GM19467 (cell line): ENCODE data around the gene ING4.

Experiments used
- ATAC-seq: cut with Tn5 transposase; IDR thresholded peaks from one replicate; pipeline ENCODE4 v1.9.1; 2021; ENCODE audit warnings: mild to moderate bottlenecking, moderate library complexity; ENCODE audit not compliant: unreplicated experiment

ING4 gene

GRCh38 chr12:6639151-6639801 is 23.6 kb downstream of the ING4 start:
- ATAC-seq, result no peak

DNA sequence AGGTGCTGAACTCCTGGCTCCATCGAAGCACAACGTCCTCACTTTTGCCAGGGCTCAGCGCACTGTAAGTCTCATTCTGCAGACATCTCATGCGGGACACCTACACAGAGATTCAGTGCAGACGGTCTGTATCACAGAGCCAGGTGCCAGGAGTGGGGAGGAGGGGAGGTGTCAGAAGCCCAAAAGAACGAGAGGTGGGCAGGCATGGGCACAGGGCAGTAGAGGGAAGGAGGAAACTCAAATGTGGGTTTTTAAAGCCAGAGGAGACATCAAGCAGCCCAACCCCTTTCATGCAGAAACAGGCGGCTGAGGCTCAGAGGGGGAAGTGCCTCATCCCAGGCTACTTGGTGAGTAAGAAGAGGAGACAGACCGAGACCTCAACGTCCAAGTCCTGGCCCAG is 24.6 kb downstream of the ING4 start:
- ATAC-seq, result no peak

- ATAC-seq, result no peak
Observed at GRCh38 chr12:6635856-6636531, 26.9 kb downstream of the ING4 start, which contains the start of gene LPAR5. Gene LPAR5, minus strand, starts transcription at chr12:6635959. Its CDS starts 14,711 bp downstream, at chr12:6621248.

DNA sequence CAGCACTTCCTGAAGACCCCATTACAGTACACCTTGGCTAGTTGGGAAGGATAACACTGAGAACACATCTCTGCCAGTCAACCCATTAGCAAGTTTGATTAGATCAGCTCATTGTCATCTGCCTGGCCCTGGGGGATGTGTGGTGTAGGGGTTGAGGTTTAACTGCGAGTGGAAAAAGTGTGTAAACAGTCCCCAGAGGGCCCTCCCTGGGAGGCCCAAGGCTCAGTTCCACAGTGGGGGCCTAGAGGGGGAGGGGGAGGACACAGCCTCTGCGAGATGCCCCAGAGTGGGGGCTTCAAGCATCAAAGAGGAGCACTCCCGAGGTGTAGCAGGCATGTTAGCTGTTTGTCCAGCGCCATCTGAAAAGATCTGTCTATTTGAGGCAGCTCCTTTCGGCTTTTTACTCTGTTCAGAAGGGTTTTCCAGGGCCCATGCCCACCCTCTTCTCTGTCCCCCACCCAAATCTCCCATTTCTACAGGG is 27.5 kb downstream of the ING4 start:
- no peak for ATAC-seq

DNA sequence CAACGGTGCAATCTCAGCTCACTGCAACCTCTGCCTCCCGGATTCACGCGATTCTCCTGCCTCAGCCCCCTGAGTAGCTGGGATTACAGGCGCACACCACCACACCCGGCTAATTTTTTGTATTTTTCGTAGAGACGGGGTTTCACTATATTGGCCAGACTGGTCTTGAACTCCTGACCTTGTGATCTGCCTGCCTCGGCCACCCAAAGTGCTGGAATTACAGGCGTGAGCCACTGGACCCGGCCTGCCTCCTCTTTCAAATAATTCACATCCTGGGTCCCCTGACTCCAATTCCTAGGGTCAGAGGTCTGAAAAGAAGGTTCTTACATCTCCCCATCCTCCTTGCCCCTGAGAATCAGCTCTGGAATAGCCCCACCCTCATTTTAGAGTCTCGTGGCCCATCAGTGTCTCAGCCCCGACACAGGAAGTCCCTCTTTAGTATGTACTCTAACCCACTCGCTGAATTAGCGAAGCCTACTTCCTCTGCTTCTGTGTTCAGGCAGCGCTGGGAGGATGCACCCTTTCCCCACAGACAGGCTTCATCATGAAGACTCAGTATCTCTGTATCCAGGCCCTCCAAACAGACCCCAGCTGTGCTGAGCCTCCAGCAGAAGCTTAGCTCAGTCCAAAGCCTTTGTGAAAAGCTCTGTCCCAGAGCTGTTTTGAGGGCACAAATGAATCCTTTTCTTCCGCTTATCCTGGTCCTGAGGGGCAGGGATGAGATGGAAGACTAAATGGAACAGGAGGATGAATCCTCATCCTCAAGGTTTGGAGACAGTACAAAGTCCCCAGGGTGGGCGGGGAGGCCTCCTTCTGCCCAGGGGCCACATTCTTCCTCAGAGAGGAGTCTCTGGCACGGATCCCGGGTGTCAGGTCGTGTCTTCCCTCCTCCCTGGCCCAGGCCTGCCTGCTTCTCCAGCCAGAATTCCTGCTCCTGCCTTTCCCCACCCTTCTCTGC is 30.6 kb downstream of the ING4 start:
- peak; percentile 68 for ATAC-seq

- no peak for ATAC-seq
Observed at GRCh38 chr12:6631549-6631961, 31.4 kb downstream of the ING4 start.

DNA sequence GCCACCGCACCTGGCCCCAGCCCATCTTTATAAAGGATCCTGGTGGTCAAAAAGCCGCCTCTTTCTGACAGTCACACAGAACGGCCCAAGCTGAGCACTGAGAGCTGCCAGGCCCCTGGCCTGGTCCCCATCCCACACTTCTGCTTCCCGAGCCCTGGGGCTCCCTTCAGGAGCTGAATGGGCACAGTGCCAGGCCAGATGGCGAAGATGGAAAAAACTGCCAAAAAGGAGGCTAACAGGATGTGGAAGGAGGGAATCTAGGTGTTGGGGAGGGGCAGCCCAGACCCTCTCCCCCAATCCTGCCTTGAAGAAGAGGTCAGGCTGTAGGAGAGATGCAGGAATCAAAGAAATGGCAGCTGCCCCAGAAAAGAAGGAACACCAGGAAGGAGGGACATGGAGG is 32.2 kb downstream of the ING4 start:
- no peak for ATAC-seq

- ATAC-seq, result no peak
Observed at GRCh38 chr12:6627616-6628015, 35.3 kb downstream of the ING4 start.

- no peak for ATAC-seq
Observed at GRCh38 chr12:6626654-6627283, 36.1 kb downstream of the ING4 start.

DNA sequence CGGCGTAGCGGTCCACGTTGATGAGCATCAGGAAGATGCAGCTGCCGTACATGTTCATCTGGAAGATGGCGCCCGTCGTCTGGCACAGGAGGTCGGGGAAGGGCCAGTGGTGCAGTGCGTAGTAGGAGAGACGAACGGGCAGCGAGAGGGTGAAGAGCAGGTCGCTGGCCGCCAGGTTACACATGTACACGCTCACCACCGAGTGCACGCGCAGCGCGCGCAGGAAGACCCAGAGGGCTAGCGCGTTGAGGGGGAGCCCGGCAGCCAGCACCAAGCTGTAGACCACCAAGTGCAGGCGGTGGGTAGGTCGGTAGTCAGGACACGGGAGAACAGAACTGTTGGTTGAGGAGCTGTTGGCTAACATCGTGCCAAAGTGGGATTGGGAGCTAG is 42.0 kb downstream of the ING4 start:
- ATAC-seq, result no peak

GRCh38 chr12:6620137-6620884 is 42.6 kb downstream of the ING4 start:
- ATAC-seq, result no peak

DNA sequence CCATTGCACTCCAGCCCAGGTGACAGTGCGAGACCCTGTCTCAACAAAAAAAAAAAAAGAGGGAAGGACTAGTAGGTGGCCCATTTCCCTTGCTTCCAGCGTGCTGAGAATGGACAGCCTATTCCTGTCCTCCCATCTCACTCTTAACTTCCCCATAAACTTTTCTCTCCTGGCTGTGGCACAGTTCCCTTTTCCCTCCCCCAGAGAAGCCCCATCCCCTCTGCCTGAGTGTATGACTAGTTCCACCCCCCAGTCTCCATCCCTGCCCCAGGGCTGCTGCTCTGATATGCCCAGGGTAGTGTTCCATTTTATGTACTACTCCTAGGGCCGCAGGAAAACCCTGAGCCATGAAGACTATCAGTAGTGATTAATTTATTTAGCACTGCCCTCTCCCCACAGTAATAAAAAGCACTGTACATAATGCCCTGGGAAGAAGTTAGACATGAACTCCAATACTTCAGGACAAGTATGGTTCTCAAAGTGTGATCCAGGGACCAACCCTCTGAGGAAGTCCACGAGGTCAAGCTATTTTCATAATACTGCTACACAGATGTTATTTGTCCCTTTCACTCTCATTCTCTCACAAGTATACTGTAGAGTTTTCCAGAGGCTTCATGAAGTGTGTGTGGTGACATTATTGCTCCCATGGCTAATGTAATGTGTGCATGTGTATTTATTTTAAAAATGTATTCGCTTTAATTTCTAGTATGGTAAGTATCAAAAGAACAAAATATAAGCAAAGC is 44.3 kb downstream of the ING4 start:
- ATAC-seq, result no peak

- ATAC-seq, result no peak
Observed at GRCh38 chr12:6615802-6616201, 47.1 kb downstream of the ING4 start.

DNA sequence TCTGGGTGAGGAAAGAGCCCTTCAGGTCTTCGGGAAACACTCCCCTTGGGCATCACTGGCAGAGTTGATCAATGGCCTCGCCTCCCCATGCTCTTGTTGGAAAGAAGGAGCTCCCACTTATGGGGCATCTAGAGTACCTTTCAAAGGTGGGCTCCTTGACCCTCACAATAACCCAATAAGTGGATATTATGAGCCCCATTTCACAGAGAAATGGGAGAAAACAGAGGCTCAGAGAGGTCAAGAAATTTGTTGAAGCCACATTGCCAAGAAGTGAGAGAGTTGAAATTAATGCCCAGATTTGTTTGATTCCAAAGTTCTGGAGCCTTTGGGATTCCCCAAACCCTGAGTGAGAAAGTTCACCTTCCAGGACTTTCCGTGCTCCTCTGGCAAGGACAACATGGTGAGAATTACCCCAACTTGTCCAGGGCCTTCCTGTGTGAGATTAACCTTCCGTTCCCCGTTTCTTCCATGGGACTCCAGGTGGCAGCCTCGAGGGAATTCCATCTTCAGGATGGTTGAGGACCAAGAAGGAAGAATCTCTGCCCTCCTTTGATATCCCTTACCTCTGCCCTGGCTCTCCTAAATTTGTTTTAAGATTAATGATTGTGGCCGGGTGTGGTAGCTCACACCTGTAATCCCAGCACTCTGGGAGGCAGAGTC is 48.3 kb downstream of the ING4 start:
- no peak for ATAC-seq

DNA sequence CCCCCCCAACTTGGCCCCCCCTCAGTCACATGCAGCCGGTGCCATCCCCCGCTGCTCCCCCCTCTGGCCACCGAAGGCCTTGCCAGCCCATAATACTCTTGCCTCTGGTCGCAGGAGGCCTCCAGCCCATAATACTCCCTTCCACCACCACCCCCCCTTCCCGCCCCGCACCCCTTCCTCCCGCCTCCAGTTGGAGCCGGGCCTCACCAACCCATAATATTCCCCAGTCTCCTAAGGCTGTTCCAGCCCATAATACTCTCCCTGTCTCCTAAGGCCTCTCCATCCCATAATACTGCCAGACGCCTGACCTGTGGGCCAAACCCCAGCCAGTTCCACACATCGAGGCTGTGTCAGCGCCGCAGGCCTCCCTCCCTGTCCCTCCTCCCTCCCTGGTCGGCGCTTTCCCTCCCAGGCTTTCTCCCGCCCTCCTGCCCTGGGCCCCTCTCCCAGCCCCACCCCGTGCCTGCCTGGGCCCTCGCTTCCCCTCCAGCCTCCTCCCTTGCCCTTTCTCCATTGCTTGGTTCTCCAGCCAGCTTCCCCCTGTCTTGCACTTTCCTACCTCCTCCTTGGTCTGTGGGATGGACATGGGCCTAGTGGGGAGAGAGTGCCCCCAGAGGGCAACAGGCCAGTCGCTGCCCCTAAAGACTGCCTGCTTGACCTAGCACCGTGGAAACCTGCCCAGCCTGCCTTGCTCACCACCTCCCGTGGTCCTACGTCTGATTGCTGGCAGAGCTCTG is 49.0 kb downstream of the ING4 start:
- no peak for ATAC-seq

- ATAC-seq, result no peak
Observed at GRCh38 chr12:6613015-6613775, 49.7 kb downstream of the ING4 start.

DNA sequence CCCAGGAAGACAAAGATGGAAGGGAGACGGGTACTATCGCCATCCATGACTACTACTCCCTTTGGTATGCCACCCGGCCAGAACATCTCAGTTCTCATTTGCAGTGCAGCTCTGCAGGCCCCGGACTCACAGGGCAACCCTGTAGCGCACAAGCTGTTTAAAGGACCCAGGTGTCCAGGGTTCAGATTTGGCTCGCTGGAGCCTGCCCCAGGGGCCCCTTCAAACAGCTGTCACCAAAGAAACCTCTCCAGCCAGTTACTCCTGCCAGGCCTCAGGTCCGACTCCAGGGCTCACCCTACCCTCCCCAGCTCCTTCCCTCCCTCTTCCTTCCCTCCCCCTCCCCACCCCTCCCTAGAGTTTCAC is 50.3 kb downstream of the ING4 start:
- ATAC-seq, result no peak

DNA sequence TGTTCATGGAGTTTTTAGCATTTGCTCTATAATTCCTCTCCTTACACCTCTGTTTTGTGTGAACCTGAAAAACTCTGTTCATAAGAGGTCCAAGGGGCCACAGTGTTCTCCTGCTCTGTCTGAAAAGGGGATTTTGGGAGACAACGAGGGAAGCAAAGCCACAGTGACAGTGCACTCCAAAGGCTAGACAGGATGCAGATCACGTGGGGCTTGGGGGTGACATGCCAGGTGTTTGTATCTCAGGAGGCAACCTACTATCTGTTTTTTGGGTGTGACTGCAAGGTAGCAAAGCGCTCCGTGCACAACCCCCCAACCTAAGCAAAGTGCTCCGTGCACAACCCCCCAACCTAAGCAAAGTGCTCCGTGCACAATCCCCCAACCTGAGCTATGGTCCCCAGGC is 50.7 kb downstream of the ING4 start:
- no peak for ATAC-seq
